ENCODE data around the gene CD93.

The CD93 gene

DNA sequence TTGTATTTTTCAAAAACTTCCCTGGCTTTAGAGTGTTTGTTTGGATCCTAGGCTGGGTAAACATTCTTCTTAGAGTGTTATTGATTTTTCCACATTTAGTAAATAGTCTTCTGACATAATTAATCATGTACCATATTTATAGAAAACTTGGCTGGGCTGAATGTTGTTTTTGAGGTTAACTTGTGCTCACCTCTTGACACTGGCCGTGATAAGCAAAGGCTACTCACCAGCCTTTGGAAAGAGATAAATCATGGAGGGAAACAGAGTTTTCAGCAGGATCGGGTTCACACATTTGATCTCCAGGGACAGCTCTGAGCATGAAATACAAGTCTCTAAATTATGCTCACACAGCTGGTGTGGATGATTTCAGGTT is 6.2 kb upstream of the CD93 start:
- TF ChIP-seq, protein P1, sequence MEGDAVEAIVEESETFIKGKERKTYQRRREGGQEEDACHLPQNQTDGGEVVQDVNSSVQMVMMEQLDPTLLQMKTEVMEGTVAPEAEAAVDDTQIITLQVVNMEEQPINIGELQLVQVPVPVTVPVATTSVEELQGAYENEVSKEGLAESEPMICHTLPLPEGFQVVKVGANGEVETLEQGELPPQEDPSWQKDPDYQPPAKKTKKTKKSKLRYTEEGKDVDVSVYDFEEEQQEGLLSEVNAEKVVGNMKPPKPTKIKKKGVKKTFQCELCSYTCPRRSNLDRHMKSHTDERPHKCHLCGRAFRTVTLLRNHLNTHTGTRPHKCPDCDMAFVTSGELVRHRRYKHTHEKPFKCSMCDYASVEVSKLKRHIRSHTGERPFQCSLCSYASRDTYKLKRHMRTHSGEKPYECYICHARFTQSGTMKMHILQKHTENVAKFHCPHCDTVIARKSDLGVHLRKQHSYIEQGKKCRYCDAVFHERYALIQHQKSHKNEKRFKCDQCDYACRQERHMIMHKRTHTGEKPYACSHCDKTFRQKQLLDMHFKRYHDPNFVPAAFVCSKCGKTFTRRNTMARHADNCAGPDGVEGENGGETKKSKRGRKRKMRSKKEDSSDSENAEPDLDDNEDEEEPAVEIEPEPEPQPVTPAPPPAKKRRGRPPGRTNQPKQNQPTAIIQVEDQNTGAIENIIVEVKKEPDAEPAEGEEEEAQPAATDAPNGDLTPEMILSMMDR (IDR thresholded peaks at IDR 0.05; ENCODE audit: extremely low read depth, missing control alignments) = no peak

DNA sequence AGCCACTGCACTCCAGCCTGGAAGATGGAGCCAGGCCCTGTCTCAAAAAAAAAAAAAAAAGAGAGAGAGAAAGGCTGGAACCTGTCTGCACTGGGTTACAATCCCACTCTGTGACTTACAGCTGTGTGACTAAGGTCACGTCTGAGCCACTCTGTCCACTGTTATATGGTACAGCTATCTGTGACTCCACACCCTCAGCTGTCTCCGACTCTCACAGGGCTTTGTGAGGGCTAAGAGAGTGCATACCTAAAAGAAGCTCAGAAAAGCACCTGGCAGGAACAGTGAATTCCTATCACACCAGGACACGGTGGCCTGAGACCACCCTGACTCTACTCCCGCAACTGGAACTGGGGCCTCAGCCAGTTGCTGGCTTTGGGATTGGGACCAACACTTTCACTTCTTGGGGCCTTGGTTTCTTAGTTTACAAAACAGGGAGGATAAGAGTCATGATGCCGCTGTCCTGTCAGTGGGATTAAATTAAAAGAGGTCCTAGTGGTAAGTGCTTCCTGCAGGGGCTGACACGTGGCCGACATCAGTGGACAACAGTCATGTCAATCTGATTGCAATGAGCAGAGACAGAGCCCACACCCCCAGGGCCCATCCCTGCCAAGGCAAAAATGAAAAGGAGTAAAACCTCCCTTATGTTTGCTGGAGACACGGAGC is 5.7 kb upstream of the CD93 start:
- TF ChIP-seq, protein P1 (IDR thresholded peaks at IDR 0.05; ENCODE audit: extremely low read depth, missing control alignments) = no peak

More for the DNA sequence above, 6.2 kb upstream of the CD93 start:
- DNase-seq (ENCODE audit: low spot score) = no peak

DNA sequence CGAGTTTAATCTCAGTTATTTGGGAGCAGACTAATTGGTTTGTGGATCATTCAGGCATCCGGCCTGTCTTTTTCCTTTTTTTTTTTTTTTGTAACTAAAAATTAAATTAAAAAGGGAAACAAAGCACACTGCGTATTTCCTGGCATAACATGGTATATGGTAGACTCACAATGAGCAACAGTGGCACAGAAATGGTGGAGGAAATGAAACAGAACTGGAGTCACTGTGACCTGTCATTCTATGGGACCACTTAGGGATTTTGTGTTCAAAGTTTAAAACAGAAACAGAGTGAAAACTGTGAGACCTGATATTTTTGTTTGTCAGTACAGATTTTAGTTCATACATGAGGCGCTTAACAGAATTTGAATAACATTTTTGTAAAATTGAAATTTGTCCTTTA is 4.8 kb upstream of the CD93 start:
- TF ChIP-seq, protein P1 (IDR thresholded peaks at IDR 0.05; ENCODE audit: extremely low read depth, missing control alignments) = no peak
- DNase-seq (ENCODE audit: low spot score) = no peak

More for the DNA sequence above, 5.7 kb upstream of the CD93 start:
- no peak for DNase-seq (ENCODE audit: low spot score)

DNA sequence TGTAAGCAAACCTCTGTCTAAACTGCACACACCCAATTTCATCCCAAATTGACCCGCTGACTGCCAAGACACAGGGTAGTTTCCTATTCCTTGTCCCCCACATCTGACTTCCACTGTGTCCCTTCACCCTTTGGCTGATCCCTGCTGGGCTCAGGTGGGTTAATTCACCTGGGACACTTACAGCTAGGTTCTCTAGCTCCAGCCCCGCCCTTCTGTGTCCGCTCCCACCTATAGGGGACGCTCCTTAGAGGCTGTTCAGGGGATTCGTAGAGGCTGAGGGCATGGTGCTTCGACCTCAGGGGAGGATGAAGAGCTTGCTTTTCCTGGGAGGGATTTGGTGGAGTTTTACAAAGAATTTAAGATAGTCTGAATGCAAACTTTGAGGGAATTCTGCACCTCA is 4.0 kb upstream of the CD93 start:
- TF ChIP-seq, protein P1 (IDR thresholded peaks at IDR 0.05; ENCODE audit: extremely low read depth, missing control alignments) = no peak
- no peak for DNase-seq (ENCODE audit: low spot score)

DNA sequence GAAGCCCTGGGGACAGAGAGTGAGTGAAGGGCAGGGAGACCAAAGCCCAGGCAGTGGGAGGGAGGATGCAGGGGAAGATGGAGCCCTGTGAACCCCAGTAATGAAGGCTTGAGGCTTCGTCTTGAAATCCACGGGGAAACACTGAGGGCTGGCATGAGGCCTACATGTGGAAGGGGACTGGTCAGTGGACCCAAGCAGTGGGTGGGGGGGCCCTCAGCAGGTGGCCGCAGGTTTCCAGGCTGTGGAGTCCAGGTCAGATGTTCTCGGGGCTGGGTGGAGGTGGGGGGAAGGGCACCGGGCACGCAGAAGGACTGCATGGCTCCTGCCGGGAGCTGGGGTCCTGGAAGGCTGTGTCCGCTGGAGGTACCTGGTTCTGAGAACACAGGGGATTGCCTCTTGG is 2.7 kb upstream of the CD93 start:
- TF ChIP-seq, protein P1 (IDR thresholded peaks at IDR 0.05; ENCODE audit: extremely low read depth, missing control alignments) = no peak
- DNase-seq (ENCODE audit: low spot score) = no peak

DNA sequence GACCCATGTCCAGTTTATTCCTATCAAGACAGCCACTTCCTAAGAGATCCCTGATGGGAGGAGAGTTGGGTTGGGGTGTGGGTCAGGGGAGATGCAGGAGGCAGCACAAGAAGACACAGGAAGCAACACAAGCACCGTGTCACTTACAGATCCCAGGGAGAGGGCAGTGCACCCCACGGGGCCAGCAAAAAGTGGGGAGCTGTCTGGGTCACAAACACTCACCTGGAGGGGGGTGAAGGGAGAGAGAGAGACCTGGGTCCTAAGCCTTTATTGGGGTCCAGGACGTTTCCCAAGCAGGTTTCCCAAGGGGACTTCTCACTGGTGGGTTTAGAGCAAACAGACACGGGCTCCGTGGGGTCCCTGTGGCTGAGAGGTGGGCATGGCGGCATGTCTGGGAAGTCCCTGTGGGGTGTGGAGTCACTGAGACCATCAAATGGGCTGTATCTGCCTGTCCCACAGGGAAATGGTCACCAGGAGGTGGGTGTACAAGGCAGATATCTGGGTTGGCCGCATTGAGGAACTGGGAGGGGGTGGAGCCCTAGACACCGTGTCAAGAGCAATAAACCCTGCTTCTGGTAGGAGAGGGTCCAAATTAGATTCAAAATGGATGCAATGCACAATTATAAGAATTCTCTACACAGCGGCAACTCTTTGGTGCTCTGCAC is 1.6 kb upstream of the CD93 start:
- DNase-seq (ENCODE audit: low spot score) = no peak
- TF ChIP-seq, protein P1 (IDR thresholded peaks at IDR 0.05; ENCODE audit: extremely low read depth, missing control alignments) = no peak

DNA sequence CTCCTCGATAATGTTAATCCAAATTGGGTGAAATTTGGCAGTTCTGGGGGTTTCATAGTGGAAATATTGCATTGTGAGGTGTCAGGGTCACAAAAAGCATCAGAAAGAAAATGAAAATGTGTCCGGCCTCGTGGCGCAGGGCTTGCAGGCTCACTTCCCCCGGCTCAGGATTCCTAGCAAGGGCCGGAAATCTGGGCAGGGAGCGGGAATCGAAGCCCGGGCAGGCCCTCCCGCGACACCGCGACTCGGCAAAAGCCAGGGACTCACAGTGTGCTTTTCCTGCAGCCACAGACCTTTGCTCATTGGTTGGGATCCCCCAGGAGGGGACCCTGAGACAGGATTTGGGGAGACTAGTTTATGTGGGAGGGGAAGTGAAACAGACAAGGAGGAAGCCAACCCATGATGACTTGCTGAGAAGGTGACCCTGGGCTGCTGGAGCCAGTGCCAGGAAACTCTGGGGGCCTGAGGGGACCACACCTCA is 847 bp upstream of the CD93 start:
- DNase-seq (ENCODE audit: low spot score) = no peak
- TF ChIP-seq, protein P1 (IDR thresholded peaks at IDR 0.05; ENCODE audit: extremely low read depth, missing control alignments) = no peak

Measured in GM20000 (cell line).